ENCODE measurements around the gene SLC6A8.
"Not testable (repeated sequence)": the region's sequence is repeated elsewhere in the genome, so short reads cannot be mapped to it uniquely, and the experiment has no call there.

Gene SLC6A8

GRCh38 chrX:153694256-153694655 lies 6.5 kb downstream of the SLC6A8 start:
- not testable (repeated sequence) for DNase-seq

- no peak for DNase-seq
Observed at GRCh38 chrX:153694687-153695270, 7.1 kb downstream of the SLC6A8 start.

GRCh38 chrX:153696100-153696499 lies 8.4 kb downstream of the SLC6A8 start:
- no peak for DNase-seq

- DNase-seq, result not testable (repeated sequence)
Observed at GRCh38 chrX:153696538-153696937, 8.8 kb downstream of the SLC6A8 start.

GRCh38 chrX:153696986-153697722 lies 9.4 kb downstream of the SLC6A8 start:
- not testable (repeated sequence) for DNase-seq

GRCh38 chrX:153697924-153698865 lies 10.5 kb downstream of the SLC6A8 start:
- DNase-seq, result no peak

- not testable (repeated sequence) for DNase-seq
Observed at GRCh38 chrX:153699210-153699783, 11.6 kb downstream of the SLC6A8 start.

GRCh38 chrX:153699784-153700371 lies 12.2 kb downstream of the SLC6A8 start:
- DNase-seq, result not testable (repeated sequence)

GRCh38 chrX:153700376-153700945 lies 12.7 kb downstream of the SLC6A8 start:
- DNase-seq, result no peak

- DNase-seq, result no peak
Observed at GRCh38 chrX:153700967-153701366, 13.2 kb downstream of the SLC6A8 start.

GRCh38 chrX:153701706-153702105 lies 14.0 kb downstream of the SLC6A8 start:
- no peak for DNase-seq

GRCh38 chrX:153702336-153703035 lies 14.8 kb downstream of the SLC6A8 start:
- DNase-seq, result no peak

GRCh38 chrX:153703036-153703370 lies 15.3 kb downstream of the SLC6A8 start:
- no peak for DNase-seq

- no peak for DNase-seq
Observed at GRCh38 chrX:153704021-153704526, 16.3 kb downstream of the SLC6A8 start.

- not testable (repeated sequence) for DNase-seq
Observed at GRCh38 chrX:153704631-153705402, 17.1 kb downstream of the SLC6A8 start.

GRCh38 chrX:153705403-153706060 lies 17.8 kb downstream of the SLC6A8 start:
- DNase-seq, result not testable (repeated sequence)

- DNase-seq, result no peak
Observed at GRCh38 chrX:153706799-153707198, 19.1 kb downstream of the SLC6A8 start.

GRCh38 chrX:153707406-153707805 lies 19.7 kb downstream of the SLC6A8 start:
- no peak for DNase-seq

GRCh38 chrX:153708415-153708814 lies 20.7 kb downstream of the SLC6A8 start:
- no peak for DNase-seq

Data from activated CD4-positive, CD25-positive, alpha-beta regulatory T cell treated with anti-CD3 and anti-CD28 coated beads, Interleukin-2, amount 50 U/mL, for 72 hours (primary cell).